Measurements from ENCODE around the gene GMNN.
A peak's percentile ranks its signal among the peaks of the same experiment; 100 is the strongest.

Gene GMNN

GRCh38 chr6:24755279-24755678 lies 19.5 kb upstream of the GMNN start:
- H3K27ac ChIP-seq (ENCODE audit: poor library complexity, severe bottlenecking), result no peak overlapping the region
- ATAC-seq (ENCODE audit: low read depth) (no peak), DNase-seq (ENCODE audit: low spot score) (no peak)
- no peaks in the 10 kb centered on the region for H3K9me3 ChIP-seq (ENCODE audit: severe bottlenecking)
- no peaks in the 10 kb centered on the region for H3K27me3 ChIP-seq (ENCODE audit: insufficient read depth, poor library complexity, severe bottlenecking)
- H3K4me3 ChIP-seq (ENCODE audit: severe bottlenecking), result no peak overlapping the region
- no peaks in the 10 kb centered on the region for H3K36me3 ChIP-seq (ENCODE audit: low read depth)
- H3K4me1 ChIP-seq (ENCODE audit: insufficient read depth, poor library complexity, severe bottlenecking), result no peaks in the 10 kb centered on the region
- TF ChIP-seq CTCF (IDR thresholded peaks at IDR 0.05; ENCODE audit: poor library complexity, severe bottlenecking), result no peak

- Histone ChIP-seq H3K36me3 (ENCODE audit: low read depth) (no peaks in the 10 kb centered on the region), H3K27ac (ENCODE audit: poor library complexity, severe bottlenecking) (no peak overlapping the region), H3K4me3 (ENCODE audit: severe bottlenecking) (no peak overlapping the region), H3K9me3 (ENCODE audit: severe bottlenecking) (no peaks in the 10 kb centered on the region), H3K27me3 (ENCODE audit: insufficient read depth, poor library complexity, severe bottlenecking) (no peaks in the 10 kb centered on the region), H3K4me1 (ENCODE audit: insufficient read depth, poor library complexity, severe bottlenecking) (no peaks in the 10 kb centered on the region)
- ATAC-seq (ENCODE audit: low read depth), result no peak
- no peak for DNase-seq (ENCODE audit: low spot score)
- TF ChIP-seq CTCF (IDR thresholded peaks at IDR 0.05; ENCODE audit: poor library complexity, severe bottlenecking), result no peak
These were observed 17.1 kb upstream of the GMNN start for GRCh38 chr6:24757611-24758010.

GRCh38 chr6:24759718-24760117 lies 15.0 kb upstream of the GMNN start:
- TF ChIP-seq CTCF (IDR thresholded peaks at IDR 0.05; ENCODE audit: poor library complexity, severe bottlenecking), result no peak
- no peak overlapping the region for H3K4me3 ChIP-seq (ENCODE audit: severe bottlenecking)
- no peaks in the 10 kb centered on the region for H3K4me1 ChIP-seq (ENCODE audit: insufficient read depth, poor library complexity, severe bottlenecking)
- H3K27me3 ChIP-seq (ENCODE audit: insufficient read depth, poor library complexity, severe bottlenecking), result no peaks in the 10 kb centered on the region
- no peaks in the 10 kb centered on the region for H3K36me3 ChIP-seq (ENCODE audit: low read depth)
- no peak for ATAC-seq (ENCODE audit: low read depth)
- no peaks in the 10 kb centered on the region for H3K9me3 ChIP-seq (ENCODE audit: severe bottlenecking)
- no peak for DNase-seq (ENCODE audit: low spot score)
- no peak overlapping the region for H3K27ac ChIP-seq (ENCODE audit: poor library complexity, severe bottlenecking)

- no peak overlapping the region for H3K27ac ChIP-seq (ENCODE audit: poor library complexity, severe bottlenecking)
- H3K4me3 ChIP-seq (ENCODE audit: severe bottlenecking), result no peak overlapping the region
- no peak for TF ChIP-seq CTCF (IDR thresholded peaks at IDR 0.05; ENCODE audit: poor library complexity, severe bottlenecking)
- DNase-seq (ENCODE audit: low spot score), result no peak
- no peaks in the 10 kb centered on the region for H3K27me3 ChIP-seq (ENCODE audit: insufficient read depth, poor library complexity, severe bottlenecking)
- no peak for ATAC-seq (ENCODE audit: low read depth)
- no peaks in the 10 kb centered on the region for H3K4me1 ChIP-seq (ENCODE audit: insufficient read depth, poor library complexity, severe bottlenecking)
- H3K9me3 ChIP-seq (ENCODE audit: severe bottlenecking), result no peaks in the 10 kb centered on the region
- H3K36me3 ChIP-seq (ENCODE audit: low read depth), result no peaks in the 10 kb centered on the region
These were observed 14.5 kb upstream of the GMNN start for GRCh38 chr6:24760210-24760609.

- Histone ChIP-seq H3K4me1 (ENCODE audit: insufficient read depth, poor library complexity, severe bottlenecking) (no peaks in the 10 kb centered on the region), H3K27me3 (ENCODE audit: insufficient read depth, poor library complexity, severe bottlenecking) (no peaks in the 10 kb centered on the region), H3K9me3 (ENCODE audit: severe bottlenecking) (no peaks in the 10 kb centered on the region), H3K27ac (ENCODE audit: poor library complexity, severe bottlenecking) (no peak overlapping the region), H3K36me3 (ENCODE audit: low read depth) (no peaks in the 10 kb centered on the region), H3K4me3 (ENCODE audit: severe bottlenecking) (no peak overlapping the region)
- no peak for TF ChIP-seq CTCF (IDR thresholded peaks at IDR 0.05; ENCODE audit: poor library complexity, severe bottlenecking)
- DNase-seq (ENCODE audit: low spot score) (no peak), ATAC-seq (ENCODE audit: low read depth) (0 out of 3 replicates have a peak, but pooled peaks have one; percentile 45)
These were observed 13.4 kb upstream of the GMNN start for GRCh38 chr6:24761193-24761835.
